ENCODE measurements around the gene A1CF.

The A1CF gene

DNA sequence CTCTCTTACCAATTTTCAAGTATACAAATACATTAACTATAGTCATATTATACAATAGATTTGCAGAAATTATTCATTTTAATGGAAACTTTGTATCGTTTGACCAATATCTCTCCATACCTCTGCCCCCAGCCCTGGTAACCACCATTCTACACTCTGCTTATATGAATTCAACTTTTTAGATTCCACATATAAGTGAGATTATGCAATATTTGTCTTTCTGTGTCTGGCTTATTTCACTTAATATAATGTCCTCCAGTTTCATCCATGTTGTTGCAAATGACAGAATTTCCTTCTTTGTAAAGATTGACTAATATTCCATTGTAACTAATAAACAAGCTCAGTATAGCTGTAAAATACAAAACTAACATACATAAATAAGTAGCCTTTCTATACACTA lies 55.4 kb downstream of the A1CF start:
- no peaks in the 10 kb centered on the region for H3K9me3 ChIP-seq (ENCODE audit: control insufficient read depth in 2 of 2, low read length in 2 of 2)
- H3K9ac ChIP-seq (ENCODE audit: low read length in 2 of 2): no peak overlapping the region
- no peak overlapping the region for H3K27ac ChIP-seq (ENCODE audit: low read length)
- H3K4me1 ChIP-seq (ENCODE audit: control insufficient read depth, insufficient read depth, low read length): no peaks in the 10 kb centered on the region
- H3K27me3 ChIP-seq (ENCODE audit: control insufficient read depth in 1 of 2, insufficient read depth in 2 of 2, low read length in 2 of 2): no peaks in the 10 kb centered on the region
- no peaks in the 10 kb centered on the region for H3K36me3 ChIP-seq (ENCODE audit: control insufficient read depth in 2 of 2, insufficient read depth in 2 of 2, low read length in 2 of 2)
- H3K4me3 ChIP-seq (ENCODE audit: low read length in 2 of 2): no peak overlapping the region

GRCh38 chr10:50824782-50825181 lies 60.6 kb downstream of the A1CF start:
- Histone ChIP-seq H3K9ac (ENCODE audit: low read length in 2 of 2) (no peak overlapping the region), H3K36me3 (ENCODE audit: control insufficient read depth in 2 of 2, insufficient read depth in 2 of 2, low read length in 2 of 2) (no peaks in the 10 kb centered on the region), H3K27me3 (ENCODE audit: control insufficient read depth in 1 of 2, insufficient read depth in 2 of 2, low read length in 2 of 2) (no peaks in the 10 kb centered on the region), H3K9me3 (ENCODE audit: control insufficient read depth in 2 of 2, low read length in 2 of 2) (no peaks in the 10 kb centered on the region), H3K4me1 (ENCODE audit: control insufficient read depth, insufficient read depth, low read length) (no peaks in the 10 kb centered on the region), H3K27ac (ENCODE audit: low read length) (no peak overlapping the region), H3K4me3 (ENCODE audit: low read length in 2 of 2) (no peak overlapping the region)

- Histone ChIP-seq H3K4me3 (ENCODE audit: low read length in 2 of 2) (no peak overlapping the region), H3K9me3 (ENCODE audit: control insufficient read depth in 2 of 2, low read length in 2 of 2) (peaks cover 0 to under 1% of the 10 kb centered on the region in 2 donors), H3K9ac (ENCODE audit: low read length in 2 of 2) (no peak overlapping the region), H3K4me1 (ENCODE audit: control insufficient read depth, insufficient read depth, low read length) (no peaks in the 10 kb centered on the region), H3K27me3 (ENCODE audit: control insufficient read depth in 1 of 2, insufficient read depth in 2 of 2, low read length in 2 of 2) (no peaks in the 10 kb centered on the region), H3K36me3 (ENCODE audit: control insufficient read depth in 2 of 2, insufficient read depth in 2 of 2, low read length in 2 of 2) (no peaks in the 10 kb centered on the region), H3K27ac (ENCODE audit: low read length) (no peak overlapping the region)
Measured at GRCh38 chr10:50823789-50824188, 61.6 kb downstream of the A1CF start.

DNA sequence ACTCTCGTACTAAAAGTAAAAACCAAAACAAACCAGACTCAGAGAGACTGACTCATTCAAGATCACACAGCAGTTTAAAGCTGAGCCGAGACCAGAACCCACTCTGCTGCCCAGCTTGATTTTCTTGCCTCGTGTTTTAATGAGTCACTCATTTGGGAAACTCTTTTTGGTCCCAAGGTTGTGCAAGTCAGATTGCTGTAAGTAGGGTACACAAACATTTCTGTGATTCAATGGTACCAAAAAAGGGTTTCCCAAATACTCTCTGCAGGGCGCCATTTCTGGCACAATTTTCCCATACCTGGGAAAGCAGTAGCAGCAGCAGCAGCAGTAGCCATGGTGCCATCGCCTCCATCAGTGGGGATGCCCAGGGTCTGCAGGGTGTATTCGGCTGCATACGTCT lies 75.8 kb downstream of the A1CF start:
- no peak overlapping the region for H3K27ac ChIP-seq (ENCODE audit: low read length)
- no peak overlapping the region for H3K9ac ChIP-seq (ENCODE audit: low read length in 2 of 2)
- no peaks in the 10 kb centered on the region for H3K27me3 ChIP-seq (ENCODE audit: control insufficient read depth in 1 of 2, insufficient read depth in 2 of 2, low read length in 2 of 2)
- H3K4me3 ChIP-seq (ENCODE audit: low read length in 2 of 2): no peak overlapping the region
- H3K36me3 ChIP-seq (ENCODE audit: control insufficient read depth in 2 of 2, insufficient read depth in 2 of 2, low read length in 2 of 2): no peaks in the 10 kb centered on the region
- H3K4me1 ChIP-seq (ENCODE audit: control insufficient read depth, insufficient read depth, low read length): no peaks in the 10 kb centered on the region
- H3K9me3 ChIP-seq (ENCODE audit: control insufficient read depth in 2 of 2, low read length in 2 of 2): no peaks in the 10 kb centered on the region

DNA sequence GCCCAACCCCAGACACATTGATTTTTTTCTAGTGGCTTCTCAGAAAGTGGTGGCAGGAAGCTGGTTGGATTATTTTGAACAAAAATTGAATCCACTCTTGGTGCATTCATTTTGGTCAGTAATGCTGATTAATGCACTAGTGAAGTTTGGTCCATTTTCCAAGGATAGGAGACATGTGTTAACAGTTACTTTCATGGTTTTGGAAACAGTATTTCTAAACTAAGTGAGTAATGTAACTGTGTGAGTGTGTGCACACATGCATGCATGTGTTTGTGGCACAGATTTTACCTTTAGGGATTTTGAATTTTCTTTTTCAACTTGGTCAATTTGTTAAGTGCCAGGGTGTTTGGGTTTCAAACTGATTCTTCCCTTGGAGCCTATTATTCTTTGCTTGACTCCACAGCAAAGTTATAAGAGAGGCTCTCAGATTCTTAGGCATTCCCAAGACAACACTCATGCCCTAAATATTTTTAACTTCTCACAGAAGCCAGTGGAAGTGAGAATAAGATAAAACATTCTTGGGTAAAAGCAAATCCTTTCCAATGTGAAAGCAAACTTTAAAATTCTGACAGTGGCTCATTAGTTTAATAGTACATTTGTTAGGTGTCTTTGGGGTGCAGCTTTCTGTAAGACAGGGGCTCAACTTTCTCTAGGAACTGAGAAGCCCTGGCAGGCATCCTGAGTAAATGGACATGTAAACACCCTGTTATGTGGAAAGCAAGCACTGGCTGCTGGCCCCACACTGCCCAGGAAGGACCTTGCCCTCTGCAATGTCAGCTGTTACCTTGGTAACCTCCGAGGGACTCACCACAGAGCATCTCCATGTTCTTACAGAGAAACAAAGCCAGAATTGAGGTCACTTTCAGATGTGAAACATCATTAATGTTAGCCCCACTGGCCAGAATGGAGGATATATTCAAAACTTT lies 77.3 kb downstream of the A1CF start:
- Histone ChIP-seq H3K27me3 (ENCODE audit: control insufficient read depth in 1 of 2, insufficient read depth in 2 of 2, low read length in 2 of 2) (no peaks in the 10 kb centered on the region), H3K36me3 (ENCODE audit: control insufficient read depth in 2 of 2, insufficient read depth in 2 of 2, low read length in 2 of 2) (no peaks in the 10 kb centered on the region), H3K4me1 (ENCODE audit: control insufficient read depth, insufficient read depth, low read length) (no peaks in the 10 kb centered on the region), H3K27ac (ENCODE audit: low read length) (no peak overlapping the region), H3K9ac (ENCODE audit: low read length in 2 of 2) (no peak overlapping the region), H3K9me3 (ENCODE audit: control insufficient read depth in 2 of 2, low read length in 2 of 2) (no peaks in the 10 kb centered on the region), H3K4me3 (ENCODE audit: low read length in 2 of 2) (no peak overlapping the region)

DNA sequence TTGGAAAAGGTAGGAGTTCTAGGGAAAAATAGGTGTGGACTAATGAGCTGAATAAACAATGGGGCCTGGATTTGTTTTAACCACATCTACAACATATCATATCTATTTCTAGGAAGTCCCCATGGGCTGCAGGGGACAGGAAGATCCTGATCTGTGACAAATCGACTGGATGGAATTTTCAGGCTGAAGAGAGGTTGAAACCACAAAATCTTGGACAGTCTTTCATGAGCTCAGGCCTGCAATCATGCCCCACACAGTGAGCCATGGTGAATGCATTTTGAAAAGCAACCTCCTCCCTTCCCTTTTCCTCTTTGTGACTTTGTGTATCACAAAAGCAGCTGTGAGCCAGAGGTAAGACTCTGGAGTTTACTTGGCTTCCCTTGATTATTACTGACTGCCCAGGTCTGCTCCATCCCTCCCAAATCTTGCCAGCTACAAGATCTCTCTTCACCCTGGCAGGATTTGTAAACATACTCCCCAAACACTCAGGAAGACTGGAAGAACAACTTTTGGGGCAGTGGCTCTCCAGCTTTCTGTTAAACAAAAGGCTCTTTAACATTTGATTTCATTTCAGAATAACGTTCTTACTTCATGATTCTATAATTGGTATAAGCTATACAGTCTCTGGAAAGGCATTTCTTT lies 79.3 kb downstream of the A1CF start:
- Histone ChIP-seq H3K36me3 (ENCODE audit: control insufficient read depth in 2 of 2, insufficient read depth in 2 of 2, low read length in 2 of 2) (no peaks in the 10 kb centered on the region), H3K4me1 (ENCODE audit: control insufficient read depth, insufficient read depth, low read length) (no peaks in the 10 kb centered on the region), H3K27me3 (ENCODE audit: control insufficient read depth in 1 of 2, insufficient read depth in 2 of 2, low read length in 2 of 2) (no peaks in the 10 kb centered on the region), H3K9ac (ENCODE audit: low read length in 2 of 2) (no peak overlapping the region), H3K4me3 (ENCODE audit: low read length in 2 of 2) (no peak overlapping the region), H3K27ac (ENCODE audit: low read length) (no peak overlapping the region), H3K9me3 (ENCODE audit: control insufficient read depth in 2 of 2, low read length in 2 of 2) (no peaks in the 10 kb centered on the region)

- H3K27me3 ChIP-seq (ENCODE audit: control insufficient read depth in 1 of 2, insufficient read depth in 2 of 2, low read length in 2 of 2): no peaks in the 10 kb centered on the region
- no peaks in the 10 kb centered on the region for H3K36me3 ChIP-seq (ENCODE audit: control insufficient read depth in 2 of 2, insufficient read depth in 2 of 2, low read length in 2 of 2)
Measured at GRCh38 chr10:50799595-50799994, 85.8 kb downstream of the A1CF start.

GRCh38 chr10:50798297-50798696 lies 87.1 kb downstream of the A1CF start:
- Histone ChIP-seq H3K4me1 (ENCODE audit: control insufficient read depth, insufficient read depth, low read length) (no peaks in the 10 kb centered on the region), H3K27me3 (ENCODE audit: control insufficient read depth in 1 of 2, insufficient read depth in 2 of 2, low read length in 2 of 2) (no peaks in the 10 kb centered on the region), H3K9ac (ENCODE audit: low read length in 2 of 2) (no peak overlapping the region), H3K9me3 (ENCODE audit: control insufficient read depth in 2 of 2, low read length in 2 of 2) (no peaks in the 10 kb centered on the region), H3K36me3 (ENCODE audit: control insufficient read depth in 2 of 2, insufficient read depth in 2 of 2, low read length in 2 of 2) (no peaks in the 10 kb centered on the region), H3K27ac (ENCODE audit: low read length) (no peak overlapping the region), H3K4me3 (ENCODE audit: low read length in 2 of 2) (no peak overlapping the region)

More at GRCh38 chr10:50799595-50799994, 85.8 kb downstream of the A1CF start:
- no peaks in the 10 kb centered on the region for H3K9me3 ChIP-seq (ENCODE audit: control insufficient read depth in 2 of 2, low read length in 2 of 2)
- H3K27ac ChIP-seq (ENCODE audit: low read length): no peak overlapping the region
- no peaks in the 10 kb centered on the region for H3K4me1 ChIP-seq (ENCODE audit: control insufficient read depth, insufficient read depth, low read length)
- H3K4me3 ChIP-seq (ENCODE audit: low read length in 2 of 2): no peak overlapping the region
- H3K9ac ChIP-seq (ENCODE audit: low read length in 2 of 2): no peak overlapping the region

DNA sequence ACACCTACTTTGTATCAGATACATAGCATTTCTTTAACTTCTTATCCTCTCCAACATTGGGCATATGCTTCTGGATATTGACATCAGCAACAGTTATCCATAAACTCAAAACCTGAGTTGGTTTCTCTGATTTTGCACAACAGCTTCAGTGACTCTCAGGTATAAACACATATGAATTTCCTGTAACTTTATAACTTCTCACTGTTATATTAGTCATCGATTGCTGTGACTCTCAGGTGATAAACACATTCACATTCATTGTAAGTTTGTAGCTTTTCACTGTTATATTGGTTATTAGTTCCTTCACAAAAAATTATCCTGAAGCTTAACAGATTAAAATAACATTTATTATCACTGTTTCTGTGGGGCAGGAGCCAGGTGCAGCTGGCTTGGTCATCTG lies 88.7 kb downstream of the A1CF start:
- Histone ChIP-seq H3K4me3 (ENCODE audit: low read length in 2 of 2) (no peak overlapping the region), H3K36me3 (ENCODE audit: control insufficient read depth in 2 of 2, insufficient read depth in 2 of 2, low read length in 2 of 2) (no peaks in the 10 kb centered on the region), H3K27ac (ENCODE audit: low read length) (no peak overlapping the region), H3K9me3 (ENCODE audit: control insufficient read depth in 2 of 2, low read length in 2 of 2) (no peaks in the 10 kb centered on the region), H3K9ac (ENCODE audit: low read length in 2 of 2) (no peak overlapping the region), H3K4me1 (ENCODE audit: control insufficient read depth, insufficient read depth, low read length) (no peaks in the 10 kb centered on the region), H3K27me3 (ENCODE audit: control insufficient read depth in 1 of 2, insufficient read depth in 2 of 2, low read length in 2 of 2) (no peaks in the 10 kb centered on the region)

- Histone ChIP-seq H3K4me3 (ENCODE audit: low read length in 2 of 2) (no peak overlapping the region), H3K27me3 (ENCODE audit: control insufficient read depth in 1 of 2, insufficient read depth in 2 of 2, low read length in 2 of 2) (no peaks in the 10 kb centered on the region), H3K4me1 (ENCODE audit: control insufficient read depth, insufficient read depth, low read length) (no peaks in the 10 kb centered on the region), H3K9ac (ENCODE audit: low read length in 2 of 2) (no peak overlapping the region), H3K36me3 (ENCODE audit: control insufficient read depth in 2 of 2, insufficient read depth in 2 of 2, low read length in 2 of 2) (no peaks in the 10 kb centered on the region), H3K9me3 (ENCODE audit: control insufficient read depth in 2 of 2, low read length in 2 of 2) (no peaks in the 10 kb centered on the region), H3K27ac (ENCODE audit: low read length) (no peak overlapping the region)
Measured at GRCh38 chr10:50794490-50794889, 90.9 kb downstream of the A1CF start.

Measured in stomach smooth muscle (tissue), 2 donors.